Progenitor cell of endocrine pancreas (in vitro differentiated cells): Measurements from ENCODE around the gene TNIK. TPM values are rescaled to one million over a fixed set of nuclear protein-coding genes. Genes with fewer than 3 reads are reported as not detected.
A peak's percentile ranks its signal among the peaks of the same experiment; 100 is the strongest.

ENCODE experiments used
- DNase-seq: peaks from one replicate; pipeline ENCODE4 v3.0.0; 2021; ENCODE audit warnings: low spot score; ENCODE audit not compliant: unreplicated experiment
- H3K27ac Mint-ChIP-seq: 2 replicates; pipeline ENCODE4 v1.8.0; 2021; ENCODE audit warnings: mild to moderate bottlenecking, moderate library complexity, mixed read lengths
- H3K27me3 Mint-ChIP-seq: 2 replicates; pipeline ENCODE4 v1.8.0; 2021; ENCODE audit warnings: mixed read lengths
- H3K36me3 Mint-ChIP-seq: 2 replicates; pipeline ENCODE4 v1.8.0; 2022; ENCODE audit warnings: mixed read lengths; ENCODE audit not compliant: insufficient read depth
- H3K4me1 Mint-ChIP-seq: 2 replicates; pipeline ENCODE4 v1.8.0; 2021; ENCODE audit warnings: low read depth, mixed read lengths
- H3K4me3 Mint-ChIP-seq: 2 replicates; pipeline ENCODE4 v1.8.0; 2021; ENCODE audit warnings: low read depth, mild to moderate bottlenecking, moderate library complexity, mixed read lengths
- H3K9me3 Mint-ChIP-seq: 2 replicates; pipeline ENCODE4 v1.8.0; 2021; ENCODE audit warnings: low read depth, mixed read lengths
- total RNA-seq: library from RNA; stranded (reverse); gene quantifications from 2 replicates; pipeline ENCODE4 v1.2.1, GENCODE V29; 2021
- TF ChIP-seq, protein P1 (sequence below): fragments of 200-600 bp; sonication (generic); IDR thresholded peaks from one replicate; pipeline ENCODE4 v1.5.0; 2021; ENCODE audit warnings: antibody characterized with exemption, mild to moderate bottlenecking; ENCODE audit not compliant: unreplicated experiment

Gene TNIK
- total RNA-seq, 1 donor from 2014 or later: 15.7 TPM

DNA sequence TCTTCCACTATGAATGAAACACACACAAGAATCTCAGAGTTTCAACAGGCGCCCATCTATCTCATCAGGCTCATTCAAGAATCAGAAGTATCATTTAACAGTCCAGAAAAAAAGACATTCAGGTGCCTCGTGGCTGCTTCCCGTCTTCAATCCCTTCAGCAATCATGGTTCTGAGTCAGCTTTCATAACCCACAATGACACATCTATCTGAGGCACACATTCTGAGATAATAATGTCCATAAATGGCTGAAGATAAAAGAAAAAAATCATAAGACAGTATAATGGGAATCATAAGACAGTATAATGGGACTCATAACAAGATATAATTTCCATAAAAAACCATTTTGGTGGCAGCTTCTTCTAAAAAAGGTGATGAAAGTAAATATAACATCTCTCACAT, 52.4 kb downstream of the TNIK start:
- DNase-seq: no peak
- TF ChIP-seq, protein P1, sequence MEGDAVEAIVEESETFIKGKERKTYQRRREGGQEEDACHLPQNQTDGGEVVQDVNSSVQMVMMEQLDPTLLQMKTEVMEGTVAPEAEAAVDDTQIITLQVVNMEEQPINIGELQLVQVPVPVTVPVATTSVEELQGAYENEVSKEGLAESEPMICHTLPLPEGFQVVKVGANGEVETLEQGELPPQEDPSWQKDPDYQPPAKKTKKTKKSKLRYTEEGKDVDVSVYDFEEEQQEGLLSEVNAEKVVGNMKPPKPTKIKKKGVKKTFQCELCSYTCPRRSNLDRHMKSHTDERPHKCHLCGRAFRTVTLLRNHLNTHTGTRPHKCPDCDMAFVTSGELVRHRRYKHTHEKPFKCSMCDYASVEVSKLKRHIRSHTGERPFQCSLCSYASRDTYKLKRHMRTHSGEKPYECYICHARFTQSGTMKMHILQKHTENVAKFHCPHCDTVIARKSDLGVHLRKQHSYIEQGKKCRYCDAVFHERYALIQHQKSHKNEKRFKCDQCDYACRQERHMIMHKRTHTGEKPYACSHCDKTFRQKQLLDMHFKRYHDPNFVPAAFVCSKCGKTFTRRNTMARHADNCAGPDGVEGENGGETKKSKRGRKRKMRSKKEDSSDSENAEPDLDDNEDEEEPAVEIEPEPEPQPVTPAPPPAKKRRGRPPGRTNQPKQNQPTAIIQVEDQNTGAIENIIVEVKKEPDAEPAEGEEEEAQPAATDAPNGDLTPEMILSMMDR: no peak
- H3K4me1 Mint-ChIP-seq: peaks cover 35% of the 10 kb centered on the region
- no peak overlapping the region for H3K4me3 Mint-ChIP-seq
- H3K36me3 Mint-ChIP-seq: peaks cover 1% of the 10 kb centered on the region
- peaks cover 7% of the 10 kb centered on the region for H3K9me3 Mint-ChIP-seq
- no peak overlapping the region for H3K27ac Mint-ChIP-seq
- no peaks in the 10 kb centered on the region for H3K27me3 Mint-ChIP-seq

DNA sequence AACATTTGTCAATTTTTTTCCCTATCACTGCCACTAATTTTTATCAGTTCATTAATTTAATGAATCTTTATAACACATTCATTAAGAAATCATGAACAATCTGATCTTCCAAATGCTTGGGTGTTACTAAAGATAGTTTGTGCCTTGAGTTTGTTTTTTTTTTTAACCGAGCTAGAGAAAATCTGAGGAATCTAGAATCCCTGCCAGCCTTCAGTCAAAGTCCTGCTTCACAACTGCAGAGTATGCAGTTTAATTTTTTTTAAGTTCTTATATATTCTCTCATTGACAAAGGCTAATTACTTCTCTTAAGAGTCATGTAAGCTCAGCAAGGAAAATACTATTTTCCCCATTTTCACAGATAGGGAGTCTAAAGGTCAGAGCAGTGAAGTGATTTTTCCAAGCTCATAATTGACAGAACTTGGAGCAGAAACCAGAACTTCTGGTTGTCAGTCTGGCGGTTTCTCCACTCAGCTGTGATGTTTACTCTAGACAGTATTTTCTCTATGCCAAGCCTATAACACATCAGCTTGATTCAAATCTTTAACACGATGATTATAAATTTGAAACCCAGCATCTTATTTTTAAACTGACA, 55.7 kb downstream of the TNIK start:
- H3K27ac Mint-ChIP-seq: no peak overlapping the region
- H3K4me3 Mint-ChIP-seq: peak overlapping the region; percentile 29
- TF ChIP-seq, protein P1: no peak
- peaks cover 5% of the 10 kb centered on the region for H3K27me3 Mint-ChIP-seq
- DNase-seq: no peak
- H3K9me3 Mint-ChIP-seq: peaks cover 5% of the 10 kb centered on the region
- H3K4me1 Mint-ChIP-seq: peaks cover 30% of the 10 kb centered on the region
- H3K36me3 Mint-ChIP-seq: peaks cover 1% of the 10 kb centered on the region

DNA sequence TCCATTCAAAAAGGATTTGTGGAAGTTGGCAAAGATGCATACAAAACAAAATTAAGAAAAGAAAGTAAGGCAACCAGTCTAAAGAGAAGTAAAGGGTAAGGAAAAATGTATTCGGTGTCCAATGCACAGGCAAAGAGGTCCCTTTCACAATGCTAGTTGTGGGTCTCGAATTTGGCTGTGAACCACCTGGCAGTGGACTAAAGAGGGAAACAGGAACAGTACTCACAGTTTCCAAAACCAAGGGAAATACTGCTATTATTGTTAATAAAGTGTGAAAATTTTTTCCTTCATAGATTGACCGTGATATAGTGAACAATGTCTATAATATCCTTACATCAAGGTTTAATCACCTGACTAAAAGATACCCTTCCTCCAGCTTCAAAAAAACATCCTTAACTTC, 57.9 kb downstream of the TNIK start:
- Mint-ChIP-seq H3K4me1 (peaks cover 15% of the 10 kb centered on the region), H3K4me3 (no peak overlapping the region), H3K27ac (no peak overlapping the region), H3K27me3 (peaks cover 5% of the 10 kb centered on the region), H3K9me3 (peaks cover 5% of the 10 kb centered on the region), H3K36me3 (peaks cover 1% of the 10 kb centered on the region)
- no peak for DNase-seq
- TF ChIP-seq, protein P1: no peak

DNA sequence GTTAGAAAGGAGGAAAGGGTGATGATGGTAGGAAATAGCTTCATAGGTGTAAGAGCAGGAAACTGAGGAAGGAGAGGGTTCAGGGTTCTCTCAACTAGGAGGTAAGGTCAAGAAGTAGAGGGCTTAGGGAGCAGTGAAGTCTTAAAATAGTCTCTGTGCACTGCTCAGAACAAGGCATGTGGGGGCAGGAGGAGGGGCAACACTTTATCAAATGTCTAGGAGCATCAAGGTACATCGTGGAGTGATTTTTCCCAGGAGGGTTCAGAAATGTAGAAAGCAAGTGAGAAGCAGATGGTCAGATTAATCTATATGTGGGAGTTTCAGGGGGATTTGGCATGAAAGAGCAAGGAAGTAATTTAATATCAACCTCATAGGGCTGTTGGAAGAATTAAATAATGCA, 58.8 kb downstream of the TNIK start:
- Mint-ChIP-seq H3K36me3 (peaks cover 1% of the 10 kb centered on the region), H3K9me3 (no peaks in the 10 kb centered on the region), H3K4me3 (no peak overlapping the region), H3K27me3 (peaks cover 5% of the 10 kb centered on the region), H3K4me1 (peaks cover 15% of the 10 kb centered on the region), H3K27ac (no peak overlapping the region)
- no peak for DNase-seq
- TF ChIP-seq, protein P1: no peak

DNA sequence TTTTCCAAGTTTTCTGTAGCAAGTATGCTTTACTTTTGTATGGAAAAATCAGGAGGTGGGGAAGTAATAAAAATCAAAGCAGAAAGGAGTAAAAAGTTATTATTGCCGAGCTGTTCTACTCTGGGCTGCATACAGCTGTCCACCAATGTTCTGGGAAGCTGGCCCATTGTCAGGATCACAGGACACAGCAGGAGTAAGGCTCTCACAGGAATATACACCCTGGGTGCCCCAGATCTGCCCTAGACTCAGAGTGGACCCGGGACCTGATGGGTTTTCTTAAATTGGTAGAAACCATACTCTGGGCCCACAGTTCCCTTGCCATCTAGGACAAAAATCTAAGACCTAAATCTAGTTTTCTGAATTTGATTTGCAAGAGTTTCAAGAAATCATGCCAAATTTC, 60.4 kb downstream of the TNIK start:
- no peak overlapping the region for H3K4me3 Mint-ChIP-seq
- H3K27ac Mint-ChIP-seq: no peak overlapping the region
- TF ChIP-seq, protein P1: no peak
- no peaks in the 10 kb centered on the region for H3K36me3 Mint-ChIP-seq
- H3K27me3 Mint-ChIP-seq: peaks cover 5% of the 10 kb centered on the region
- no peaks in the 10 kb centered on the region for H3K9me3 Mint-ChIP-seq
- H3K4me1 Mint-ChIP-seq: peaks cover 12% of the 10 kb centered on the region
- no peak for DNase-seq
